Endodermal cell (in vitro differentiated cells): ENCODE measurements around the gene PLEKHJ1. TPM values are rescaled to one million over a fixed set of nuclear protein-coding genes. Genes with fewer than 3 reads are reported as not detected.
A peak's percentile ranks its signal among the peaks of the same experiment; 100 is the strongest.

Experiments
- DNase-seq: peaks from one replicate; pipeline ENCODE4 v3.0.0-alpha.2; 2017
- H3K27ac ChIP-seq: 2 replicates; pipeline ENCODE4 v1.5.1; 2013; ENCODE audit warnings: mild to moderate bottlenecking, low read depth, low read length, moderate library complexity
- H3K27me3 ChIP-seq: 2 replicates; pipeline ENCODE4 v1.6.1; 2013; ENCODE audit warnings: mild to moderate bottlenecking, low read length, moderate library complexity; ENCODE audit not compliant: insufficient read depth, control insufficient read depth, poor library complexity, severe bottlenecking
- H3K36me3 ChIP-seq: 2 replicates; pipeline ENCODE4 v1.7.0; 2013; ENCODE audit warnings: mild to moderate bottlenecking, low read length, moderate library complexity; ENCODE audit not compliant: control insufficient read depth, insufficient read depth
- H3K4me1 ChIP-seq: one replicate; pipeline ENCODE4 v1.7.0; 2013; ENCODE audit warnings: low read length; ENCODE audit not compliant: control insufficient read depth, insufficient read depth
- H3K4me3 ChIP-seq: 2 replicates; pipeline ENCODE4 v1.5.1; 2013; ENCODE audit warnings: mild to moderate bottlenecking, low read length, moderate library complexity
- H3K9ac ChIP-seq: 2 replicates; pipeline ENCODE4 v1.6.1; 2013; ENCODE audit warnings: mild to moderate bottlenecking, low read length, moderate library complexity; ENCODE audit not compliant: poor library complexity, severe bottlenecking; ENCODE audit errors: extremely low read depth
- H3K9me3 ChIP-seq: 2 replicates; pipeline ENCODE4 v1.6.1; 2013; ENCODE audit warnings: mild to moderate bottlenecking, low read length, moderate library complexity; ENCODE audit not compliant: control insufficient read depth
- H3K27ac Mint-ChIP-seq: 2 replicates; pipeline ENCODE4 v1.8.0; 2020; ENCODE audit warnings: mixed read lengths
- H3K27me3 Mint-ChIP-seq: 2 replicates; pipeline ENCODE4 v1.8.0; 2021; ENCODE audit warnings: mild to moderate bottlenecking, mixed read lengths; ENCODE audit not compliant: insufficient read depth
- H3K36me3 Mint-ChIP-seq: 2 replicates; pipeline ENCODE4 v1.8.0; 2020; ENCODE audit warnings: low read depth, mixed read lengths
- H3K4me1 Mint-ChIP-seq: 2 replicates; pipeline ENCODE4 v1.8.0; 2020; ENCODE audit warnings: mixed read lengths
- H3K4me3 Mint-ChIP-seq: 2 replicates; pipeline ENCODE4 v1.8.0; 2020; ENCODE audit warnings: mild to moderate bottlenecking, moderate library complexity, mixed read lengths
- H3K9me3 Mint-ChIP-seq: 2 replicates; pipeline ENCODE4 v1.8.0; 2020; ENCODE audit warnings: mild to moderate bottlenecking, mixed read lengths
- CTCF ChIP-seq: fragments of 200-600 bp; sonication (generic); conservative IDR thresholded peaks from 2 replicates; pipeline ENCODE4 v1.5.0; 2021; ENCODE audit warnings: antibody characterized with exemption, mild to moderate bottlenecking
- WGBS, 2 experiments: methylation state at CpG; one replicate each; pipeline versions ENCODE4 v1.1.5 to v1.1.7; 2013; ENCODE audit warnings: missing lambda C conversion rate in 2 of 2, mixed read lengths in 1 of 2; ENCODE audit not compliant: insufficient coverage in 1 of 2, insufficient read length in 1 of 2; 5-methylcytosine and 5-hydroxymethylcytosine counted together
- total RNA-seq, 2 donors: library from RNA; stranded (reverse); fragmentation: NEBNext Ultra II Directional in 1 of 2; extraction: Animal tissue kit (Norgen Biotek cat#: 25700) in 1 of 2; gene quantifications; 2 replicates in 1 of 2; 3 replicates in 1 of 2; pipeline ENCODE4 v1.2.1, GENCODE V29; 2021

The PLEKHJ1 gene
- total RNA-seq, 2 donors from 2014 or later: 146 to 192 TPM

DNA sequence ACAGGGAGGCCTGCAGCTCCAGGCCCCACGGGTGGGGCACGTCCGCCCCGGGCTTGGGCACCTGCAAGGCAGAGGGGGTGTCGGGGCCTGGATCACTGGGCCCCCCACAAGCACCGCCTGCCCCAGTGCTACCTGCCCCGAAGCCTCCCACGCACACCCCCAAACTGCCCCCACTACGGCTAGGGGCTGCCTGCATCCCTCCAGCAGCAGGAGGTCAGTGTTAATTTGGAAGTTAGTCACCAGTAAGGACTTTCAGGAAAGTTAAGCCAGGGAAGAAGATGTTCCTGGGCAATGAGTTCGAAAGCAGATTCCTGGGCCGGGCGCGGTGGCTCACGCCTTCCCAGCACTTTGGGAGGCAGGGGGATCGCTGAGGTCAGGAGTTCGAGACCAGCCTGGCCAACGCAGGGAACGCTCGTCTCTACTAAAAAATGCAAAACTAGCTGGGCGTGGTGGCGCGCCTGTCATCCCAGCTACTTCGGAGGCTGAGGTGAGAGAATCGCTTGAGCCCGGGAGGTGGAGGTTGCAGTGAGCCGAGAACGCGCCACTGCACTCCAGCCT lies 40.4 kb upstream of the PLEKHJ1 start:
- Histone ChIP-seq H3K9me3 (no peaks in the 10 kb centered on the region), H3K36me3 (peaks cover 18% of the 10 kb centered on the region), H3K27ac (no peak overlapping the region), H3K4me1 (peaks cover 6% of the 10 kb centered on the region), H3K9ac (no peak overlapping the region), H3K4me3 (no peak overlapping the region), H3K27me3 (peaks cover under 1% of the 10 kb centered on the region)
- Mint-ChIP-seq H3K4me3 (no peak overlapping the region), H3K36me3 (peaks cover 17% of the 10 kb centered on the region), H3K9me3 (no peaks in the 10 kb centered on the region), H3K4me1 (peaks cover 13% of the 10 kb centered on the region), H3K27me3 (no peaks in the 10 kb centered on the region), H3K27ac (no peak overlapping the region)
- WGBS, 2 experiments: 94 to 98% methylated on average over 17 to 28 of the region's 28 CpGs
- TF ChIP-seq CTCF: no peak
- DNase-seq: no peak

DNA sequence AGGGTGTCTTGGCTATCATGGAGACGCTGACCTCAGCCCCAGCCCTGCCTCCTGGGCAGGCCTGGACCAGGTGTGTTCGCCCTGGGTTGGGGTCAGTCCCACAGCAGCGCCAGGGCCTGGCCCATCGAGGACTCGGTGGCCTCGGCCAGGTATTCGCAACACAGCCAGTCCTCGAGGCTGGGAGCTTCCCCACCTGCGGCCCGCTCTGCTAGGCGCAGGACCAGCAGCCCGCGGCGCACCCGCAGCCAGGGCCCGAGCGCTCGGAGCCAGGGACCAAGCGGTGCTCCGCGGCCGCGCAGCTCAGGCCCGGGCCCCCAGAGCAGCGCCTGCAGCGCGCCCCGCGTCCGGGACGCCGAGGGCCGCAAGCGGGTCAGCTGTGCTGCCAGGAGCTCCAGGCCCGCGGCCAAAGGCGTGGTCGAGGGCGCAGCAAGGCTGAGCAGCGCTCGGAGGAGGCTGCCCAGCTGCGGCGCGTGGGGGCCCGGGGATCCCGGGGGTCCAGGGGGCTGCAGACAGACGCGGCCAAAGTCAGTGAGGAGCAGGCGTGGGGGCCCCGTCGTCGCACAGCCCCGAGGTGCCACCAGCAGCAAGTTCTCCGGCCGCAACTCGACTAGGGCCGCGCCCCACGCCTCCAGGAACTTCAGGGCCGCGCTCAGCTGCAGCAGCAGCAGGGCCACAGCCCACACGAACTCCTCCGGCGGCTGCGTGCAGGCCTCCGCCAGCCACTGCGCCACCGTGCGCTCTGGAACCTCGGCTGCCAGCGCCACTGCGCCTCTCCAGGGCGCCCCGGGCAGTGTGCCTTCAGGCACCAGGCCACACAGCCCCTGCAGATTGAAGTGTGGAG lies 39.7 kb upstream of the PLEKHJ1 start:
- TF ChIP-seq CTCF: no peak
- Histone ChIP-seq H3K36me3 (peaks cover 22% of the 10 kb centered on the region), H3K9ac (no peak overlapping the region), H3K4me3 (no peak overlapping the region), H3K9me3 (no peaks in the 10 kb centered on the region), H3K27ac (no peak overlapping the region), H3K4me1 (peaks cover 7% of the 10 kb centered on the region), H3K27me3 (no peaks in the 10 kb centered on the region)
- no peak for DNase-seq
- 94% methylated on average over 55 to 74 of the region's 74 CpGs for WGBS, 2 experiments
- no peaks in the 10 kb centered on the region for H3K9me3 Mint-ChIP-seq
- H3K36me3 Mint-ChIP-seq: peaks cover 20% of the 10 kb centered on the region
- H3K4me3 Mint-ChIP-seq: no peak overlapping the region
- peaks cover 15% of the 10 kb centered on the region for H3K4me1 Mint-ChIP-seq
- H3K27ac Mint-ChIP-seq: no peak overlapping the region
- H3K27me3 Mint-ChIP-seq: no peaks in the 10 kb centered on the region

DNA sequence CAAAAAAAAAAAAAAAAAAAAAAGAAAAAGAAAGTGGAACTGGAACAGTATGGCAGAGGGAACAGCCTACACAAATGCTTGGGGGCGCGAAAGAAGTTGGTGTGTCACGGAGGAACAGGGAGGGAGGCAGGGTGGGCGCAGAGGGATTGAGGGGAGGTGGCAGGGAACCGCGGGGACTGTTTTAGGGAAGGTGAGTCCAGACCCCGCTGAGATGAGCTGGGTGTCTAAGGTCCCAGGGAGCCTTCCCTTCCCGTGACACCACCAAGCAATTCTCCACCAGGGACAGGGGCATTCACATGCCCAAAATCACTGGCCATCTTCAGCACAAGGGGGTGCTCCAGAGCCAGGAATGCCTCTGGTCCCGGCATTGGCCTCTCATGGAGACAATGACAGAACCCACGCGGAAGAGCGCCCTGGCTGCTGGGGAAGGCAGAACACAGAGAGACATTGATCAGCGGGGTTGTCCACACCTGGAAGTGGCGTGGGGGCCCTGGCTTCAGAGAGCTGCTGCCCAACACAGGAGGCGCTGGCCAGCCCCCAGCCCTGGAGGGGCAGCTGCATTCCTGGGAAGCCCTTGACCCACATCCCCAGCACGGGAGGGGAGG lies 38.9 kb upstream of the PLEKHJ1 start:
- peaks cover 20% of the 10 kb centered on the region for H3K36me3 Mint-ChIP-seq
- Histone ChIP-seq H3K36me3 (peaks cover 22% of the 10 kb centered on the region), H3K4me3 (no peak overlapping the region), H3K27ac (no peak overlapping the region), H3K27me3 (no peaks in the 10 kb centered on the region), H3K9me3 (no peaks in the 10 kb centered on the region), H3K4me1 (peaks cover 7% of the 10 kb centered on the region), H3K9ac (no peak overlapping the region)
- H3K27me3 Mint-ChIP-seq: no peaks in the 10 kb centered on the region
- H3K27ac Mint-ChIP-seq: peak overlapping the region; percentile 78
- WGBS, 2 experiments: 74 to 79% methylated on average over 12 to 16 of the region's 16 CpGs
- peak; percentile 91 for DNase-seq
- H3K9me3 Mint-ChIP-seq: no peaks in the 10 kb centered on the region
- H3K4me3 Mint-ChIP-seq: no peak overlapping the region
- TF ChIP-seq CTCF: peak; percentile 84
- H3K4me1 Mint-ChIP-seq: peaks cover 15% of the 10 kb centered on the region
